ENCODE results near the gene LDLRAD3. TPM values are rescaled to one million over a fixed set of nuclear protein-coding genes. Genes with fewer than 3 reads are reported as not detected.

Gene LDLRAD3
- total RNA-seq, 1 donor from 2014 or later = 7.2 TPM

GRCh38 chr11:35962369-35963138 is 18.7 kb downstream of the LDLRAD3 start:
- ATAC-seq = no peak

GRCh38 chr11:35963911-35964310 is 20.0 kb downstream of the LDLRAD3 start:
- no peak for ATAC-seq

- no peak for ATAC-seq
Measured at GRCh38 chr11:35964841-35965240, 21.0 kb downstream of the LDLRAD3 start.

- no peak for ATAC-seq
Measured at GRCh38 chr11:35967042-35967441, 23.2 kb downstream of the LDLRAD3 start.

- ATAC-seq = no peak
Measured at GRCh38 chr11:35968386-35969088, 24.7 kb downstream of the LDLRAD3 start.

GRCh38 chr11:35969089-35970042 is 25.5 kb downstream of the LDLRAD3 start:
- no peak for ATAC-seq

- no peak for ATAC-seq
Measured at GRCh38 chr11:35970445-35970844, 26.6 kb downstream of the LDLRAD3 start.

GRCh38 chr11:35971841-35972422 is 28.1 kb downstream of the LDLRAD3 start:
- ATAC-seq = no peak

- ATAC-seq = no peak
Measured at GRCh38 chr11:35974882-35975589, 31.2 kb downstream of the LDLRAD3 start.

GRCh38 chr11:35976434-35976833 is 32.6 kb downstream of the LDLRAD3 start:
- no peak for ATAC-seq

- ATAC-seq = no peak
Measured at GRCh38 chr11:35978183-35978582, 34.3 kb downstream of the LDLRAD3 start.

- ATAC-seq = no peak
Measured at GRCh38 chr11:35978891-35979290, 35.0 kb downstream of the LDLRAD3 start.

- ATAC-seq = no peak
Measured at GRCh38 chr11:35980686-35981390, 37.0 kb downstream of the LDLRAD3 start.

- ATAC-seq = no peak
Measured at GRCh38 chr11:35981581-35981980, 37.7 kb downstream of the LDLRAD3 start.

GRCh38 chr11:35982061-35982460 is 38.2 kb downstream of the LDLRAD3 start:
- ATAC-seq = no peak

GRCh38 chr11:35983981-35984380 is 40.1 kb downstream of the LDLRAD3 start:
- no peak for ATAC-seq

GRCh38 chr11:35986947-35987346 is 43.1 kb downstream of the LDLRAD3 start:
- ATAC-seq = no peak

- ATAC-seq = no peak
Measured at GRCh38 chr11:35990170-35990569, 46.3 kb downstream of the LDLRAD3 start.

GRCh38 chr11:35990816-35991215 is 47.0 kb downstream of the LDLRAD3 start:
- ATAC-seq = no peak

- no peak for ATAC-seq
Measured at GRCh38 chr11:35992548-35992947, 48.7 kb downstream of the LDLRAD3 start.

- no peak for ATAC-seq
Measured at GRCh38 chr11:35994421-35994820, 50.6 kb downstream of the LDLRAD3 start.

Data from esophagus mucosa (tissue), 1 donor.